ENCODE results near the gene PDE4D.
"Not testable (repeated sequence)": the region's sequence is repeated elsewhere in the genome, so short reads cannot be mapped to it uniquely, and the experiment has no call there.

PDE4D gene

GRCh38 chr5:59066367-59067163, 827.0 kb downstream of the PDE4D start:
- DNase-seq (ENCODE audit: low spot score): peak; percentile 55

- no peak for DNase-seq (ENCODE audit: low spot score)
Measured at GRCh38 chr5:59065554-59065953, 828.0 kb downstream of the PDE4D start.

- no peak for DNase-seq (ENCODE audit: low spot score)
Measured at GRCh38 chr5:59064293-59064692, 829.2 kb downstream of the PDE4D start.

GRCh38 chr5:59062986-59063683, 830.4 kb downstream of the PDE4D start:
- no peak for DNase-seq (ENCODE audit: low spot score)

- peak; percentile 12 for DNase-seq (ENCODE audit: low spot score)
Measured at GRCh38 chr5:59061377-59061776, 832.1 kb downstream of the PDE4D start.

- DNase-seq (ENCODE audit: low spot score): no peak
Measured at GRCh38 chr5:59058969-59059687, 834.4 kb downstream of the PDE4D start.

- DNase-seq (ENCODE audit: low spot score): no peak
Measured at GRCh38 chr5:59058237-59058636, 835.3 kb downstream of the PDE4D start.

GRCh38 chr5:59056599-59056998, 836.9 kb downstream of the PDE4D start:
- not testable (repeated sequence) for DNase-seq (ENCODE audit: low spot score)

GRCh38 chr5:59055745-59056448, 837.6 kb downstream of the PDE4D start:
- no peak for DNase-seq (ENCODE audit: low spot score)

GRCh38 chr5:59054963-59055528, 838.5 kb downstream of the PDE4D start:
- no peak for DNase-seq (ENCODE audit: low spot score)

GRCh38 chr5:59051951-59052350, 841.6 kb downstream of the PDE4D start:
- no peak for DNase-seq (ENCODE audit: low spot score)

- DNase-seq (ENCODE audit: low spot score): no peak
Measured at GRCh38 chr5:59049095-59049494, 844.4 kb downstream of the PDE4D start.

- peak; percentile 30 for DNase-seq (ENCODE audit: low spot score)
Measured at GRCh38 chr5:59042201-59043055, 851.1 kb downstream of the PDE4D start.

- no peak for DNase-seq (ENCODE audit: low spot score)
Measured at GRCh38 chr5:59041355-59041754, 852.2 kb downstream of the PDE4D start.

- no peak for DNase-seq (ENCODE audit: low spot score)
Measured at GRCh38 chr5:59040804-59041201, 852.7 kb downstream of the PDE4D start.

- no peak for DNase-seq (ENCODE audit: low spot score)
Measured at GRCh38 chr5:59040024-59040803, 853.3 kb downstream of the PDE4D start.

- peak; percentile 83 for DNase-seq (ENCODE audit: low spot score)
Measured at GRCh38 chr5:59039296-59040023, 854.1 kb downstream of the PDE4D start.

GRCh38 chr5:59038798-59039295, 854.7 kb downstream of the PDE4D start:
- DNase-seq (ENCODE audit: low spot score): no peak

All from RKO (cell line).